Stimulated activated CD8-positive, alpha-beta memory T cell treated with anti-CD3 and anti-CD28 coated beads, Interleukin-15, amount 100 ng/mL, for 24 hours (primary cell): ENCODE results near the gene PRCD.

Experiments used
- DNase-seq: peaks from one replicate; pipeline ENCODE4 v3.0.0-alpha.2; 2020; ENCODE audit warnings: low read depth

Gene PRCD

GRCh38 chr17:76540381-76541300 lies 797 bp downstream of the PRCD start:
- DNase-seq: no peak

GRCh38 chr17:76541739-76542454 lies 2.1 kb downstream of the PRCD start:
- no peak for DNase-seq

GRCh38 chr17:76542566-76542971 lies 2.7 kb downstream of the PRCD start:
- no peak for DNase-seq

- no peak for DNase-seq
Measured at GRCh38 chr17:76542984-76543383, 3.1 kb downstream of the PRCD start.

- no peak for DNase-seq
Measured at GRCh38 chr17:76543482-76543825, 3.6 kb downstream of the PRCD start.

- no peak for DNase-seq
Measured at GRCh38 chr17:76543826-76544545, 4.1 kb downstream of the PRCD start.

GRCh38 chr17:76544546-76545365 lies 4.9 kb downstream of the PRCD start:
- DNase-seq: no peak

GRCh38 chr17:76545918-76546555 lies 6.2 kb downstream of the PRCD start:
- DNase-seq: no peak

GRCh38 chr17:76546556-76547182 lies 6.8 kb downstream of the PRCD start:
- no peak for DNase-seq

- DNase-seq: no peak
Measured at GRCh38 chr17:76547183-76547641, 7.4 kb downstream of the PRCD start.

- no peak for DNase-seq
Measured at GRCh38 chr17:76547642-76548202, 7.9 kb downstream of the PRCD start.

- no peak for DNase-seq
Measured at GRCh38 chr17:76548378-76549214, 8.8 kb downstream of the PRCD start.

GRCh38 chr17:76549215-76549518 lies 9.3 kb downstream of the PRCD start:
- no peak for DNase-seq

GRCh38 chr17:76549539-76549938 lies 9.7 kb downstream of the PRCD start:
- DNase-seq: no peak

GRCh38 chr17:76550712-76551615 lies 11.1 kb downstream of the PRCD start:
- DNase-seq: no peak

- no peak for DNase-seq
Measured at GRCh38 chr17:76551685-76552084, 11.8 kb downstream of the PRCD start.

- no peak for DNase-seq
Measured at GRCh38 chr17:76553178-76553908, 13.5 kb downstream of the PRCD start.

- DNase-seq: no peak
Measured at GRCh38 chr17:76554131-76554530, 14.3 kb downstream of the PRCD start.
